Suprapubic skin (tissue), 4 donors: ENCODE data around the gene KCNT2. TPM values are rescaled to one million over a fixed set of nuclear protein-coding genes. Genes with fewer than 3 reads are reported as not detected.

Experiments
- DNase-seq, 2 donors: peaks; one replicate each; pipeline ENCODE4 v3.0.0-alpha.2; 2019; ENCODE audit warnings: low spot score in 2 of 2
- H3K27ac ChIP-seq: fragments of 200-600 bp; sonication (generic); one replicate; pipeline ENCODE4 v1.5.1; 2019
- H3K27me3 ChIP-seq: fragments of 200-600 bp; sonication (generic); one replicate; pipeline ENCODE4 v1.5.1; 2019
- H3K36me3 ChIP-seq: fragments of 200-600 bp; sonication (generic); one replicate; pipeline ENCODE4 v1.5.1; 2019
- H3K4me1 ChIP-seq: fragments of 200-600 bp; sonication (generic); one replicate; pipeline ENCODE4 v1.5.1; 2019
- H3K4me3 ChIP-seq: fragments of 200-600 bp; sonication (generic); one replicate; pipeline ENCODE4 v1.5.1; 2019; ENCODE audit warnings: mild to moderate bottlenecking
- H3K9me3 ChIP-seq: fragments of 200-600 bp; sonication (generic); one replicate; pipeline ENCODE4 v1.5.1; 2019
- CTCF ChIP-seq, 2 donors: fragments of 200-600 bp in 1 of 2; fragments of 450-650 bp in 1 of 2; sonication (generic) in 1 of 2; IDR thresholded peaks; one replicate each; pipeline ENCODE4 v1.5.1; 2016 to 2019; ENCODE audit warnings: antibody characterized with exemption in 2 of 2, mild to moderate bottlenecking in 1 of 2, moderate library complexity in 1 of 2
- EP300 ChIP-seq: sonication (generic); formaldehyde crosslinking; IDR thresholded peaks from one replicate; pipeline ENCODE4 v1.6.1; 2017; ENCODE audit warnings: antibody characterized with exemption
- POLR2A ChIP-seq, 2 donors: fragments of 450-650 bp; IDR thresholded peaks; one replicate each; pipeline ENCODE4 v1.6.1; 2017; ENCODE audit warnings: antibody characterized with exemption in 2 of 2, mild to moderate bottlenecking in 2 of 2, moderate library complexity in 2 of 2
- POLR2AphosphoS5 ChIP-seq, 3 donors: sonication (generic); formaldehyde crosslinking; IDR thresholded peaks; one replicate each; pipeline ENCODE4 v1.6.1; 2017; ENCODE audit warnings: antibody characterized with exemption in 3 of 3
- WGBS: methylation state at CpG from one replicate; pipeline ENCODE4 v1.1.5; 2018; 5-methylcytosine and 5-hydroxymethylcytosine counted together
- total RNA-seq, 4 donors: library from RNA; depleted of rRNA; stranded (reverse); fragments of >200 nt; gene quantifications; one replicate each; pipeline ENCODE4 v1.1.0, GENCODE V29; 2016

The KCNT2 gene
- total RNA-seq, 4 donors from 2014 or later = 0.34 to 2.5 (median 0.34) TPM

GRCh38 chr1:196459383-196459782 is 148.9 kb downstream of the KCNT2 start:
- WGBS = 65% methylated on average over 1 of the region's 1 CpG
- Histone ChIP-seq H3K27ac (no peak overlapping the region), H3K4me3 (no peak overlapping the region), H3K27me3 (no peaks in the 10 kb centered on the region), H3K4me1 (no peaks in the 10 kb centered on the region), H3K9me3 (no peaks in the 10 kb centered on the region), H3K36me3 (no peaks in the 10 kb centered on the region)
- DNase-seq = no peak
- no peak for TF ChIP-seq CTCF (IDR thresholded peaks at IDR 0.05)
- no peak for TF ChIP-seq EP300

GRCh38 chr1:196454792-196455191 is 153.4 kb downstream of the KCNT2 start:
- no peak for TF ChIP-seq POLR2AphosphoS5 (IDR thresholded peaks at IDR 0.05)
- no peak for TF ChIP-seq EP300
- TF ChIP-seq CTCF (IDR thresholded peaks at IDR 0.05) = no peak
- TF ChIP-seq POLR2A (IDR thresholded peaks at IDR 0.05) = no peak
- no peaks in the 10 kb centered on the region for H3K4me1 ChIP-seq
- no peaks in the 10 kb centered on the region for H3K36me3 ChIP-seq
- no peak overlapping the region for H3K27ac ChIP-seq
- H3K9me3 ChIP-seq = no peaks in the 10 kb centered on the region
- WGBS = 92% methylated on average over 2 of the region's 2 CpGs
- no peak overlapping the region for H3K4me3 ChIP-seq
- no peak for DNase-seq
- no peaks in the 10 kb centered on the region for H3K27me3 ChIP-seq

GRCh38 chr1:196451103-196451502 is 157.1 kb downstream of the KCNT2 start:
- H3K27ac ChIP-seq = no peak overlapping the region
- WGBS = 91% methylated on average over 5 of the region's 5 CpGs
- no peaks in the 10 kb centered on the region for H3K4me1 ChIP-seq
- no peak overlapping the region for H3K4me3 ChIP-seq
- TF ChIP-seq EP300 (no peak), POLR2A (IDR thresholded peaks at IDR 0.05) (no peak), CTCF (IDR thresholded peaks at IDR 0.05) (no peak), POLR2AphosphoS5 (IDR thresholded peaks at IDR 0.05) (no peak)
- no peaks in the 10 kb centered on the region for H3K9me3 ChIP-seq
- no peaks in the 10 kb centered on the region for H3K36me3 ChIP-seq
- DNase-seq = no peak
- no peaks in the 10 kb centered on the region for H3K27me3 ChIP-seq

- WGBS = 62% methylated on average over 4 of the region's 4 CpGs
- H3K27ac ChIP-seq = no peak overlapping the region
- H3K4me3 ChIP-seq = no peak overlapping the region
- H3K36me3 ChIP-seq = no peaks in the 10 kb centered on the region
- TF ChIP-seq EP300 (no peak), POLR2AphosphoS5 (IDR thresholded peaks at IDR 0.05) (no peak), POLR2A (IDR thresholded peaks at IDR 0.05) (no peak), CTCF (IDR thresholded peaks at IDR 0.05) (no peak)
- H3K4me1 ChIP-seq = no peaks in the 10 kb centered on the region
- no peak for DNase-seq
- H3K27me3 ChIP-seq = no peaks in the 10 kb centered on the region
- H3K9me3 ChIP-seq = no peaks in the 10 kb centered on the region
These were observed 157.8 kb downstream of the KCNT2 start for GRCh38 chr1:196450143-196451095.

- no peak for DNase-seq
- Histone ChIP-seq H3K9me3 (no peaks in the 10 kb centered on the region), H3K4me1 (no peaks in the 10 kb centered on the region), H3K27me3 (no peaks in the 10 kb centered on the region), H3K4me3 (no peak overlapping the region), H3K27ac (no peak overlapping the region), H3K36me3 (no peaks in the 10 kb centered on the region)
- TF ChIP-seq EP300 = no peak
- no peak for TF ChIP-seq CTCF (IDR thresholded peaks at IDR 0.05)
- no peak for TF ChIP-seq POLR2AphosphoS5 (IDR thresholded peaks at IDR 0.05)
- TF ChIP-seq POLR2A (IDR thresholded peaks at IDR 0.05) = no peak
These were observed 158.8 kb downstream of the KCNT2 start for GRCh38 chr1:196449460-196449859.
